ENCODE data around the gene ANO3. TPM values are rescaled to one million over a fixed set of nuclear protein-coding genes. Genes with fewer than 3 reads are reported as not detected.

The ANO3 gene
- total and polyA plus RNA-seq, 2 experiments from 2014 or later, result not detected

GRCh38 chr11:26467506-26467905, 135.6 kb downstream of the ANO3 start (continued):
- TF ChIP-seq REST (IDR thresholded peaks at IDR 0.05; ENCODE audit: unreplicated experiment), result no peak

GRCh38 chr11:26470992-26471391, 139.1 kb downstream of the ANO3 start:
- Histone ChIP-seq H3K9me2 (ENCODE audit: insufficient read depth) (no peaks in the 10 kb centered on the region), H3K36me3 (ENCODE audit: insufficient read depth) (no peaks in the 10 kb centered on the region), H3K4me2 (no peak overlapping the region), H3K4me3 (no peak overlapping the region), H3K4me1 (ENCODE audit: insufficient read depth) (no peaks in the 10 kb centered on the region), H3F3A (replicated peaks; ENCODE audit: low read depth) (no peaks in the 10 kb centered on the region), H3K27ac (ENCODE audit: low read depth) (no peak overlapping the region), H2AFZ (0 out of 2 replicates have a peak overlapping the region, but pooled peaks have one; percentile 9), H4K20me1 (replicated peaks; ENCODE audit: insufficient read depth) (no peaks in the 10 kb centered on the region), H3K79me2 (replicated peaks; ENCODE audit: insufficient read depth) (no peaks in the 10 kb centered on the region), H3K27me3 (ENCODE audit: insufficient read depth) (no peaks in the 10 kb centered on the region)
- Mint-ChIP-seq H3K36me3 (ENCODE audit: low read depth) (no peaks in the 10 kb centered on the region), H3K27me3 (ENCODE audit: insufficient read depth, low read depth, poor library complexity) (peaks cover 2% of the 10 kb centered on the region), H3K9me3 (no peaks in the 10 kb centered on the region), H3K4me1 (no peaks in the 10 kb centered on the region), H3K4me3 (no peak overlapping the region), H3K27ac (no peak overlapping the region)
- no peak for ATAC-seq
- DNase-seq (ENCODE audit: low spot score), result no peak
- TF ChIP-seq JUNB (IDR thresholded peaks at IDR 0.05; ENCODE audit: unreplicated experiment), result no peak
- no peak for TF ChIP-seq EZH2 (IDR thresholded peaks at IDR 0.05; ENCODE audit: low read depth, unreplicated experiment)
- no peak for TF ChIP-seq NANOG (IDR thresholded peaks at IDR 0.05; ENCODE audit: borderline replicate concordance)
- no peak for TF ChIP-seq ZNF331 (CRISPR knock-in tag; IDR thresholded peaks at IDR 0.05; ENCODE audit: low read depth)
- TF ChIP-seq ETS1 (IDR thresholded peaks at IDR 0.05), result no peak
- no peak for TF ChIP-seq STAT1 (IDR thresholded peaks at IDR 0.05; ENCODE audit: unreplicated experiment)
- no peak for TF ChIP-seq CREB1 (CRISPR knock-in tag; IDR thresholded peaks at IDR 0.05; ENCODE audit: low read depth)
- TF ChIP-seq ZNF114 (CRISPR knock-in tag; IDR thresholded peaks at IDR 0.05), result no peak
- no peak for TF ChIP-seq EZH2phosphoT487 (IDR thresholded peaks at IDR 0.05; ENCODE audit: unreplicated experiment)
- no peak for TF ChIP-seq CTCF (conservative IDR thresholded peaks at IDR 0.05; ENCODE audit: low read depth in 2 of 2)
- no peak for TF ChIP-seq REST (IDR thresholded peaks at IDR 0.05; ENCODE audit: unreplicated experiment)
- no peak for TF ChIP-seq POLR2AphosphoS5 (IDR thresholded peaks at IDR 0.05; ENCODE audit: low read depth)

Measured in GM23338 (cell line).